Suprapubic skin (tissue), 4 donors: ENCODE data around the gene SIL1. TPM values are rescaled to one million over a fixed set of nuclear protein-coding genes. Genes with fewer than 3 reads are reported as not detected.

Source experiments
- DNase-seq, 2 donors: peaks; one replicate each; pipeline ENCODE4 v3.0.0-alpha.2; 2019; ENCODE audit warnings: low spot score in 2 of 2
- H3K27ac ChIP-seq: fragments of 200-600 bp; sonication (generic); one replicate; pipeline ENCODE4 v1.5.1; 2019
- H3K27me3 ChIP-seq: fragments of 200-600 bp; sonication (generic); one replicate; pipeline ENCODE4 v1.5.1; 2019
- H3K36me3 ChIP-seq: fragments of 200-600 bp; sonication (generic); one replicate; pipeline ENCODE4 v1.5.1; 2019
- H3K4me1 ChIP-seq: fragments of 200-600 bp; sonication (generic); one replicate; pipeline ENCODE4 v1.5.1; 2019
- H3K4me3 ChIP-seq: fragments of 200-600 bp; sonication (generic); one replicate; pipeline ENCODE4 v1.5.1; 2019; ENCODE audit warnings: mild to moderate bottlenecking
- H3K9me3 ChIP-seq: fragments of 200-600 bp; sonication (generic); one replicate; pipeline ENCODE4 v1.5.1; 2019
- CTCF ChIP-seq, 2 donors: fragments of 200-600 bp in 1 of 2; fragments of 450-650 bp in 1 of 2; sonication (generic) in 1 of 2; IDR thresholded peaks; one replicate each; pipeline ENCODE4 v1.5.1; 2016 to 2019; ENCODE audit warnings: antibody characterized with exemption in 2 of 2, mild to moderate bottlenecking in 1 of 2, moderate library complexity in 1 of 2
- EP300 ChIP-seq: sonication (generic); formaldehyde crosslinking; IDR thresholded peaks from one replicate; pipeline ENCODE4 v1.6.1; 2017; ENCODE audit warnings: antibody characterized with exemption
- POLR2A ChIP-seq, 2 donors: fragments of 450-650 bp; IDR thresholded peaks; one replicate each; pipeline ENCODE4 v1.6.1; 2017; ENCODE audit warnings: antibody characterized with exemption in 2 of 2, mild to moderate bottlenecking in 2 of 2, moderate library complexity in 2 of 2
- POLR2AphosphoS5 ChIP-seq, 3 donors: sonication (generic); formaldehyde crosslinking; IDR thresholded peaks; one replicate each; pipeline ENCODE4 v1.6.1; 2017; ENCODE audit warnings: antibody characterized with exemption in 3 of 3
- WGBS: methylation state at CpG from one replicate; pipeline ENCODE4 v1.1.5; 2018; 5-methylcytosine and 5-hydroxymethylcytosine counted together
- total RNA-seq, 4 donors: library from RNA; depleted of rRNA; stranded (reverse); fragments of >200 nt; gene quantifications; one replicate each; pipeline ENCODE4 v1.1.0, GENCODE V29; 2016

SIL1 gene
- total RNA-seq, 4 donors from 2014 or later: 38.5 to 54.6 (median 41.7) TPM

DNA sequence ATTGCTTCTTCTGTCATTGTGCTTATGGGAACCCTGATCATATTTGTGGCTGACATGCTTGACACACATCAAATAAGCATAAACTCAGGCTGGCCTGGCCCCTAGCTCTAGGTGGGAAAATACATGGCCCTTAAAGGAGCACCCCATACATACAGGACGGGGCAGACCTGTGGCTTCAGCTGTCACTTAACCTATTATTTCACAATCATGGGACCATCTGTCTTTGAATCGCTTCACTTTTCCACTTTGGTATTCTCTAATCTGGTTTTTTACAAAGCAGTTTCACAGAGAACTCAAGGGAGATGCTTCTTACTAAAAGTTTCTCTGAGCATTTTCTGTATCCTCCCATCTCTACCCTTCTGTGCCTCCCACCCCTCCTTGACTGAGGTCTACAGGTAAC, 288.4 kb downstream of the SIL1 start:
- Histone ChIP-seq H3K27ac (no peak overlapping the region), H3K9me3 (no peaks in the 10 kb centered on the region), H3K27me3 (no peaks in the 10 kb centered on the region), H3K4me1 (no peaks in the 10 kb centered on the region), H3K4me3 (no peak overlapping the region), H3K36me3 (peaks cover 31% of the 10 kb centered on the region)
- DNase-seq: no peak
- 98% methylated on average over 2 of the region's 2 CpGs for WGBS
- TF ChIP-seq EP300: no peak
- no peak for TF ChIP-seq POLR2AphosphoS5 (IDR thresholded peaks at IDR 0.05)
- TF ChIP-seq CTCF (IDR thresholded peaks at IDR 0.05): no peak
- no peak for TF ChIP-seq POLR2A (IDR thresholded peaks at IDR 0.05)

GRCh38 chr5:138905541-138905940, 292.6 kb downstream of the SIL1 start:
- no peak for DNase-seq
- WGBS: 93% methylated on average over 1 of the region's 1 CpG
- no peak overlapping the region for H3K4me3 ChIP-seq
- peaks cover 48% of the 10 kb centered on the region for H3K36me3 ChIP-seq
- H3K27ac ChIP-seq: no peak overlapping the region
- TF ChIP-seq EP300 (no peak), CTCF (IDR thresholded peaks at IDR 0.05) (no peak), POLR2AphosphoS5 (IDR thresholded peaks at IDR 0.05) (no peak), POLR2A (IDR thresholded peaks at IDR 0.05) (no peak)
- no peaks in the 10 kb centered on the region for H3K9me3 ChIP-seq
- H3K27me3 ChIP-seq: no peaks in the 10 kb centered on the region
- no peaks in the 10 kb centered on the region for H3K4me1 ChIP-seq

GRCh38 chr5:138903130-138903775, 294.9 kb downstream of the SIL1 start:
- peaks cover 40% of the 10 kb centered on the region for H3K36me3 ChIP-seq
- WGBS: 89% methylated on average over 10 of the region's 10 CpGs
- DNase-seq: no peak

DNA sequence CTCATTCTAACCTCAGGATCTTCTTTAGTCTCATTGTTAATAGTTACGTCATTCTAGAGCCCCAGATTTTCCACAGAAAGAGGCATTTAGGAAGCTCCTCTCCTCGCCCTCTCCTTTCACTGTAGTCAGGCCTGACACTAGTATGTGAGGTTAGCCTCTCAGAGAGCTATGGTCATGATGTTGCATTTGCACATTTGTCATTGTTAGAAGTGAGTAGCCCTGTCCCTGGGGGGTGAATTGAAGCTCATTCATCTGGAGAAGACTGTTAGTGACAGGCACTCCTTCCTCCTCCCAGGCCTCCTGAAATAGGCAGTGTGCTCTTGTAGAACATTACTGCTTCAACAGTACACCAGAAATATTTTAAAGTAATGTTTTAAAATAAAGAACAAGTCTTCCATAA, 296.5 kb downstream of the SIL1 start:
- peaks cover 42% of the 10 kb centered on the region for H3K36me3 ChIP-seq
- 92% methylated on average over 2 of the region's 2 CpGs for WGBS
- H3K9me3 ChIP-seq: no peaks in the 10 kb centered on the region
- TF ChIP-seq EP300 (no peak), POLR2AphosphoS5 (IDR thresholded peaks at IDR 0.05) (no peak), CTCF (IDR thresholded peaks at IDR 0.05) (no peak), POLR2A (IDR thresholded peaks at IDR 0.05) (no peak)
- no peaks in the 10 kb centered on the region for H3K4me1 ChIP-seq
- no peak overlapping the region for H3K27ac ChIP-seq
- no peak for DNase-seq
- no peak overlapping the region for H3K4me3 ChIP-seq
- H3K27me3 ChIP-seq: no peaks in the 10 kb centered on the region

More at GRCh38 chr5:138903130-138903775, 294.9 kb downstream of the SIL1 start:
- TF ChIP-seq POLR2AphosphoS5 (IDR thresholded peaks at IDR 0.05) (no peak), CTCF (IDR thresholded peaks at IDR 0.05) (no peak), EP300 (no peak), POLR2A (IDR thresholded peaks at IDR 0.05) (no peak)
- no peaks in the 10 kb centered on the region for H3K9me3 ChIP-seq
- H3K4me1 ChIP-seq: no peaks in the 10 kb centered on the region
- H3K27ac ChIP-seq: no peak overlapping the region
- no peak overlapping the region for H3K4me3 ChIP-seq
- no peaks in the 10 kb centered on the region for H3K27me3 ChIP-seq

GRCh38 chr5:138900281-138900965, 297.7 kb downstream of the SIL1 start:
- TF ChIP-seq POLR2A (IDR thresholded peaks at IDR 0.05) (no peak), CTCF (IDR thresholded peaks at IDR 0.05) (no peak), POLR2AphosphoS5 (IDR thresholded peaks at IDR 0.05) (no peak), EP300 (no peak)
- no peak for DNase-seq
- no peak overlapping the region for H3K4me3 ChIP-seq
- H3K36me3 ChIP-seq: peaks cover 39% of the 10 kb centered on the region
- H3K27me3 ChIP-seq: no peaks in the 10 kb centered on the region
- WGBS: 63% methylated on average over 6 of the region's 6 CpGs
- H3K27ac ChIP-seq: no peak overlapping the region
- H3K4me1 ChIP-seq: no peaks in the 10 kb centered on the region
- no peaks in the 10 kb centered on the region for H3K9me3 ChIP-seq
